ENCODE results near the gene ADCY6. TPM values are rescaled to one million over a fixed set of nuclear protein-coding genes. Genes with fewer than 3 reads are reported as not detected.
A peak's percentile ranks its signal among the peaks of the same experiment; 100 is the strongest.

Gene ADCY6
- total RNA-seq, 1 experiment from 2014 or later = 48.3 TPM

GRCh38 chr12:48750215-48750614 is 38.7 kb downstream of the ADCY6 start:
- Histone ChIP-seq H3K27ac (no peak overlapping the region), H3K79me2 (ENCODE audit: low read depth) (no peaks in the 10 kb centered on the region), H3K9me2 (ENCODE audit: insufficient read depth) (no peaks in the 10 kb centered on the region), H4K20me1 (ENCODE audit: insufficient read depth) (no peaks in the 10 kb centered on the region), H3K9me3 (ENCODE audit: insufficient read depth, low read depth) (no peaks in the 10 kb centered on the region), H3K4me1 (replicated peaks; ENCODE audit: insufficient read depth) (0 out of 2 replicates have a peak, but pooled peaks cover 3% of the 10 kb centered on the region), H3F3A (ENCODE audit: insufficient read depth, low read depth) (no peaks in the 10 kb centered on the region; the same call in 1 of the 2 replicates), H3K4me2 (no peak overlapping the region), H3K36me3 (ENCODE audit: low read depth) (no peaks in the 10 kb centered on the region), H2AFZ (0 out of 2 replicates have a peak overlapping the region, but pooled peaks have one; percentile 34), H3K27me3 (ENCODE audit: insufficient read depth, low read depth) (no peaks in the 10 kb centered on the region), H3K4me3 (no peak overlapping the region)
- no TSS peak for BruUV-seq (replicated peaks)
- TF ChIP-seq CTCF (conservative IDR thresholded peaks at IDR 0.05) (no peak), EZH2 (IDR thresholded peaks at IDR 0.05; ENCODE audit: low read depth) (no peak)
- POLR2A ChIA-PET (ENCODE audit: unreplicated experiment) = no interaction called here
- DNase-seq = no peak
- CTCF ChIA-PET = interaction anchor here (0.5 to 0.7 kb wide), 2 partner anchors 71 to 597 kb away, joined by 3 read pairs; partner anchors contain the start of gene DNAJC22
- intact Hi-C loops (cut with micrococcal nuclease; ENCODE audit: unreplicated experiment) = loop anchor here (5.0 kb wide), 1 partner anchor 247 kb away; the partner anchor contains the start of gene DDN

GRCh38 chr12:48744251-48745008 is 44.5 kb downstream of the ADCY6 start:
- Histone ChIP-seq H4K20me1 (ENCODE audit: insufficient read depth) (no peaks in the 10 kb centered on the region), H3K79me2 (ENCODE audit: low read depth) (no peaks in the 10 kb centered on the region), H3K27ac (no peak overlapping the region), H3F3A (ENCODE audit: insufficient read depth, low read depth) (no peaks in the 10 kb centered on the region; the same call in 1 of the 2 replicates), H3K36me3 (ENCODE audit: low read depth) (no peaks in the 10 kb centered on the region), H2AFZ (no peak overlapping the region), H3K4me1 (replicated peaks; ENCODE audit: insufficient read depth) (no peaks in the 10 kb centered on the region), H3K27me3 (ENCODE audit: insufficient read depth, low read depth) (0 out of 2 replicates have a peak, but pooled peaks cover 3% of the 10 kb centered on the region), H3K9me3 (ENCODE audit: insufficient read depth, low read depth) (no peaks in the 10 kb centered on the region), H3K4me2 (no peak overlapping the region), H3K9me2 (ENCODE audit: insufficient read depth) (no peaks in the 10 kb centered on the region), H3K4me3 (no peak overlapping the region)
- ChIA-PET POLR2A (ENCODE audit: unreplicated experiment) (interaction anchor here (0.6 to 0.7 kb wide), 2 partner anchors 8 to 14 kb away, joined by 3 to 6 read pairs; no protein-coding TSS in a partner anchor), CTCF (no interaction called here)
- no peak for TF ChIP-seq EZH2 (IDR thresholded peaks at IDR 0.05; ENCODE audit: low read depth)
- TF ChIP-seq CTCF (conservative IDR thresholded peaks at IDR 0.05) = no peak
- no peak for DNase-seq
- no TSS peak for BruUV-seq (replicated peaks)
- intact Hi-C loops (cut with micrococcal nuclease; ENCODE audit: unreplicated experiment) = no loop called here

DNA sequence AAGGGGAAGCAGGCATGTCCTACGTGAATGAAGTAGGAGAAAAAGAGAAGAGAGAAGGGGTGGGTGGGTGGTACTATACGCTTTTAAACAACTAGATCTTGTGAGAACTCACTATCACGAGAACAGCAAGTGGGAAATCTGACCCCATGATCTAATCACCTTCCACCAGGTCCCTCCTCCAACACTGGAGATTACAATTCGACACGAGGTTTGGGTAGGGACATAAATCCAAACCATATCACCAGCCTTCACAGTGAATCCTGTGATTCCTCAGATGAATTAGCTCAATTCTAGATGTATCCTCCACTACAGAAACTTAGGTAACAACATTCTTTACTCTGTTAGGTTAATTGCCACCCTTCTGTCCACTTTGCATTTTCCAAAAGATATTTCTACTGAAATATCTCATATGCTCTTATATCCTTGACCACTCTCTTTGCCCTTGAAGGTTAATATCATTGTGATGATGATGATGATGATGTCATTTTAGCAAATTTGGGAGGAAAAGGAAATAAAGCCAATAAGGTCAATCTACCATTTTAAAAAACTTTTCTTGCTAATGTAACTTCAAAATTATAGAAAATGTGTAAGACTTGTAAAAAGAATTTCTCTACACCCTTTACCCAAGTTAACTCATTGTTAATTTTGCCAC is 49.1 kb downstream of the ADCY6 start:
- Histone ChIP-seq H3K4me2 (no peak overlapping the region), H3K4me3 (no peak overlapping the region), H3K27ac (no peak overlapping the region), H3K36me3 (ENCODE audit: low read depth) (no peaks in the 10 kb centered on the region), H3K9me3 (ENCODE audit: insufficient read depth, low read depth) (no peaks in the 10 kb centered on the region), H3K79me2 (ENCODE audit: low read depth) (no peaks in the 10 kb centered on the region), H4K20me1 (ENCODE audit: insufficient read depth) (no peaks in the 10 kb centered on the region), H3K27me3 (ENCODE audit: insufficient read depth, low read depth) (0 out of 2 replicates have a peak, but pooled peaks cover 6% of the 10 kb centered on the region), H2AFZ (no peak overlapping the region), H3F3A (ENCODE audit: insufficient read depth, low read depth) (no peaks in the 10 kb centered on the region), H3K4me1 (replicated peaks; ENCODE audit: insufficient read depth) (no peaks in the 10 kb centered on the region), H3K9me2 (ENCODE audit: insufficient read depth) (no peaks in the 10 kb centered on the region)
- CTCF ChIA-PET = interaction anchor here (0.5 to 0.7 kb wide), 2 partner anchors 18 to 151 kb away, joined by 3 to 5 read pairs; no protein-coding TSS in a partner anchor
- TF ChIP-seq CTCF (conservative IDR thresholded peaks at IDR 0.05) (no peak), EZH2 (IDR thresholded peaks at IDR 0.05; ENCODE audit: low read depth) (no peak)
- no TSS peak for BruUV-seq (replicated peaks)
- intact Hi-C loops (cut with micrococcal nuclease; ENCODE audit: unreplicated experiment) = no loop called here
- DNase-seq = no peak
- POLR2A ChIA-PET (ENCODE audit: unreplicated experiment) = no interaction called here
